Myocyte (in vitro differentiated cells): ENCODE data around the gene ECI1. TPM values are rescaled to one million over a fixed set of nuclear protein-coding genes. Genes with fewer than 3 reads are reported as not detected.

ENCODE experiments used
- DNase-seq: peaks from one replicate; pipeline ENCODE4 v3.0.0-alpha.2; 2012; ENCODE audit warnings: low read depth
- polyA plus RNA-seq: library from polyadenylated mRNA; unstranded; fragments of >200 nt; gene quantifications from one replicate; pipeline ENCODE4 v1.2.1, GENCODE V29; 2012; ENCODE audit warnings: missing spikeins
- total RNA-seq: library from RNA; depleted of rRNA; stranded (reverse); fragments of >200 nt; gene quantifications from 2 replicates; pipeline ENCODE4 v1.2.3, GENCODE V29; 2014

The ECI1 gene, protein sequence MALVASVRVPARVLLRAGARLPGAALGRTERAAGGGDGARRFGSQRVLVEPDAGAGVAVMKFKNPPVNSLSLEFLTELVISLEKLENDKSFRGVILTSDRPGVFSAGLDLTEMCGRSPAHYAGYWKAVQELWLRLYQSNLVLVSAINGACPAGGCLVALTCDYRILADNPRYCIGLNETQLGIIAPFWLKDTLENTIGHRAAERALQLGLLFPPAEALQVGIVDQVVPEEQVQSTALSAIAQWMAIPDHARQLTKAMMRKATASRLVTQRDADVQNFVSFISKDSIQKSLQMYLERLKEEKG
- total RNA-seq = 39.6 and 46.4 TPM in 2 replicates
- polyA plus RNA-seq = 38.1 TPM

DNA sequence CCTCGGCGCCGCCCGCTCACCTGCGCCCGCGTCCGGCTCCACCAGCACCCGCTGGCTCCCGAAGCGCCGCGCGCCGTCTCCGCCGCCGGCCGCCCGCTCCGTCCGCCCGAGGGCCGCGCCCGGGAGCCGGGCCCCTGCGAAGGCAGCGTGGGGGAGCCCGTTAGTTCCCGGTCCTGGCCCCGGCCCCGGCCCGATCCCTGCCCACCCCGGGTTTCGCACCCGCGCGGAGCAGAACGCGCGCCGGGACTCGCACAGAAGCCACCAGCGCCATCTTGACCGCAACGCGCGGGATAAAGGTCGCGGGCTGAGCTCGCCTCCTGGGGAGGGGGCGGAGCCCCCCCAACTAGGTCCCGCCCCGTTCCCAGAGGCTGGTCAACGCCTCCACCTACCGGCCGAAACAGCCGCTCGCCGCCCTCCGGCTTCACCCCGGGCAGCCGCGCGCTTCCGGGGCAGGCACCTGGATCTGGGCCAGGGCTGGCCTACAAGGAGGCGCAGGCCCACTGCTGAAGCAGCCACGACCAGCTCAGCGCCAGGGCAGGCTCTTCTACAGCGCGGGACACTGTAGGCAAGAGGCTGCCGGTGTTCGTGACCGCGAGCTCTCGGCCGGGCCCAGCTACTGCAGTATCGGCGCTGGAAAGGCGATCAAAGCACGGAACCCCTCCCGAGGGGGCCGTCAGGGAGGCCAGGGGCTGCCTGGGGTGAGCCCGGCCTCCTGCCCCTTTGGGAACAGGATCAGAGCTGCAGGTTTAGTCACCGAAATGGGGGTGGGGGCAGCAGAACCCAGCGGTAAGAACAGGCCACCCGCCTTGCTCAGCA is at the start of gene ECI1:
TSS of gene ECI1 (minus strand) at position 292 of the 816 bp plus-strand sequence. CDS start at position 271, 21 bp downstream.
- DNase-seq = peak; percentile 95

DNA sequence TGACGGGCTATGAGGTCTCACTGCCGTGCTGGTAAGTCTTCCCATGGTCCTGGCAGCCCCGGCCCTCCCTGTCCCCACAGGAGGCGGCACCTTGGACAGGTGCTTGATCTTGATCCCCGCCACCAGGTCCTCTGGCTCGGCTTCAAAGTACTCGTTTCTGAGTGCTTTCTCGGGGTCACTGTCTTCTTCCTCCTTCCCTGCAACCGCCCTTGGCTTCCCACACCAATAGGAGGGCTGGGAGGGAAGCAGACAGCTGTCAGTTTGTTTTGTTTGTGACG is 48.5 kb upstream of the ECI1 start:
- DNase-seq = no peak

GRCh38 chr16:2299121-2299914 is 47.9 kb upstream of the ECI1 start:
- no peak for DNase-seq

DNA sequence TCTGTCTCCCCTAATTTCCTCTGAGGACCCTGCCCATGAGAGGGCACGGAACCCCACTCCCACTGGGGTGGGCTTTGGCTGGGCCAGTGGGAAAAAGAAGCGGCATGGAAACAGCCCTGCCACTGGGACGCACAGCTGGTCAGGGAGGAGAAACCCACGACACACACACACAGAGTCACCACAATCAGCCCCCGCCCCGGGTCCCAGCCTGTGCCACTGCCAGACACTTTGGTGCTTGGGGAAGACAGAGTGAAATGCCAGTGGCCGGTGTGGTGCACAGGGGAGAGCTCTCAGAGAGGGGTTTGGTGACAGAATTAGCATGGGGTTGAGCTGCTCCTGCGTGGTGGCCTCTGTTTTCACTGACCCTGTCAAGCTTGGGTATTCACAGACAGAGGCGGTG is 47.2 kb upstream of the ECI1 start:
- no peak for DNase-seq

DNA sequence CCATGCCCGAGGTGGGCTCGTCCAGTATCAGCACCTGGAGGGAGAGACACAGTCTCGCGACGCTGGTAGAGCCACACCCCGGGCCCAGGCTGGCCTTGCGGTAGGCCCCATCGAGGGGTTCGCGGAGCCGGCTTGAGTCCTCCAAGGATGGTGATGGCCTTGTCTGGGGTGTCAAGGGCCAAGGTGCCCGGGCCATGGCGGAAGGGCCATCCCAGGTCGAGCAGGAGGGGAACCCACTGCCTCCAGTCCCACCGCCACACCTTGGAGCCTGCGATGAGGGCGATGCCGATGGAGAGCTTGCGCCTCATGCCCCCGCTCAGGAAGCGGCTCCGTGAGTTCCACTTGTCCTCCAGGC is 46.1 kb upstream of the ECI1 start:
- DNase-seq = no peak

DNA sequence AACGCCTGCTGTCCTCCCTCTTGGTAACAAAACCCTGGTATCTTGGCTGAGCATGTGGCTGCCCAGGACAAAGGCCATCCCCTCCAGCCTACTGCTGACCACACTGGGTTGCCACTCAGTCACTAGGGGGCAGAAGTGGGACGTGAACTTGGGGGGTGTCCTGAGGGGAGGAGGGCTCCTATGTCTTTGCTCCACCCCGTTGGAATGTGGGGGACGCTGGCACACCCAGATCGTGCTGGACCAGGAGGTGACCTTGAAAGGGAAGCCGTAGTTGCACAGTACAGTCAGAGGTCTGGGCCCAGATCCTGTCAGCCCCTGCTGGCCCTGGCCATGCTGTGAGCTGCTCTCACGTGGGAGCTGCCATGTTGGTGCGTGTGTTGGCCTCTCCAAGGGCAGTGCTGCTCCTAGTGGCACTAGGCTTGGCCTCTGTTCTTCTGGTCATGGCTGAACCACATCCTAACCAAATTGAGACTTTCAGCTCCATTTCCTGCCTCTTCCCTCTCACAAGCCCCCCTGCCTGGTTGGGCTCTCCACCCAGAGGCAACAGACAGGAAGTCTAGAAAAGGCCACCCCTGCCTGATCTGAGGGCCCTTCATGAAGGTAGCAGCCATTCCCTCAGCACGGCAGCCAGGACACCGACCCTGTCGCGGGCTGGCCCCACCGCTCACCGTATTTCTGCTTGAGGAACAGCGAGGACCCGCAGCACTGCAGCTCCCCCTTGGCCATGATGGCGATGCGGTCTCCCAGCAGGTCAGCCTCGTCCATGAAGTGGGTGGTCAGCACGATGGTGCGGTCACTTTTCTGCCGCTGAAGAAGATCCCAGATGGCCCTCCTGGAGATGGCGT is 45.5 kb upstream of the ECI1 start:
- DNase-seq = peak; percentile 62

DNA sequence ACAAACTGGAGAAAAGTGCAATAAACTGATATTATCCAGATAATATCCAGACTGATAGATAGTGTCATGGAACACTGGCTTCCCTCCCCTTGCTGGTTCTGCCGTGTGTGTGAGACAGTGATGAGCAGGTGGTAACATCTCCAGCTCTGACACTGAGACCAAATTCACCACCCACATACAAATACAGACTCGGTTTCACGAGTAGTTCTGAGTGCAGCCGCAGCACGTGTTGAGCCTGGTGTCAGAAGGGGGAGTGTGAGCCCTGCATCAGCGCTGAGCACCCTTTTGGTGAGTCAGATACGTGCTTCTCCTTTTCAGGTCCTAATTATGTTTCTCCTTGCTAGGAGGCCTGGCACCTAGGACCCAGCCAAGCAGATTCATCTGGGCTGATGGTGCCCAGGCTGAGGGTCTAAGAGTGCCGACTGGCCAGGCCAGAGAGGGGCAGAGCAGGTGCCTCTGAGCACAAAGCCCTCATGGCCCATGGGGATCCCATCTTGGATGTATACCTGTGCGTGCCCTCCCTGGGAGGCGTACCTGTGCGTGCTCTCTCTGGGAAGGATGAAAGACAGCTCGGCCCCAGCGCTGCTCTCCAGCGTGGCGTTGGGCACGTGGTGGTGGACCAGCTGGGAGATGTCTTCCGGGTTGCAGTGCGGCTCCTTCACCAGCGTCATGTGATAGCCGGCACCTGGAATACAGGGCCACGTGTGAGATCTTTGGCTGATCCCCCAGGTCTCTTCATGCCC is 43.8 kb upstream of the ECI1 start:
- no peak for DNase-seq

GRCh38 chr16:2292221-2292620 is 40.8 kb upstream of the ECI1 start:
- no peak for DNase-seq

DNA sequence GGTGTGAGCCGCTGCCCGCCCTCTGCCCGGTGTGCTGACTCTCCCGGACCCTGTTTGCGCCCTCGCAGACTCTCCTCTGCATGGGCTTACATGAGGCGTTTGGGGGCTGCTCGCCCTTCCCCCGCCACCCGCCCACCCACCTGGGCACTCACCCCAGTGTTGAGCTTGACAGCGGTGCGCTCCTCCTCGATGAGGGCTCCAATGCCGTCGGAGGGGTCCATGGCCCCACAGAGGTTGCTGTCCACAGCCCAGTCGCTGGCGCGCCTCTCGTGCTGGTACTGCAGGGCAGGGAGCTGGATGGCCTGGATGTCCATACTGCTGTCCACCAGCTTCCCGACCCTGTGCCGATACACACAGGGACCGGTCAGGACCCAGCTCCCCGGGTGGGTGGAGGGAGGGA is 37.9 kb upstream of the ECI1 start:
- DNase-seq = no peak

DNA sequence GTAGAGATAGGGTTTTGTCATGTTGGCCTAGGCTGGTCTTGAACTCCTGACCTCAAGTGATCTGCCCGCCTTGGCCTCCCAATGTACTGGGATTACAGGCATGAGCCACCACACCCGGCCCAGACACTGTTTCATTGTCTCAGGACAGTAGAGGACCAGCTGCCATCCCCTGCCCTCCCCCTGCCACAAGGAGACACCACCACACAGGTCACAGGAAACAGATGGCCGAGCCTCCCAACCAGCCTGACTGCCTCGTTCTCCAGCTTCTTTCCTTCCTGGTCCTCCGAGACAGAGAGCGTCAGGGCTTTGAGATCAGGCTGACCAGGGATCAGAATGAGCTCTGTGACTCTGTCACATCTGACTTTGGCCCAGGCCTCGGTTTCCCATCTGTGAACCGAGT is 37.3 kb upstream of the ECI1 start:
- no peak for DNase-seq

- no peak for DNase-seq
Observed at GRCh38 chr16:2287916-2288547, 36.6 kb upstream of the ECI1 start.

- no peak for DNase-seq
Observed at GRCh38 chr16:2286550-2286949, 35.2 kb upstream of the ECI1 start.

GRCh38 chr16:2285731-2286191 is 34.4 kb upstream of the ECI1 start:
- DNase-seq = no peak

DNA sequence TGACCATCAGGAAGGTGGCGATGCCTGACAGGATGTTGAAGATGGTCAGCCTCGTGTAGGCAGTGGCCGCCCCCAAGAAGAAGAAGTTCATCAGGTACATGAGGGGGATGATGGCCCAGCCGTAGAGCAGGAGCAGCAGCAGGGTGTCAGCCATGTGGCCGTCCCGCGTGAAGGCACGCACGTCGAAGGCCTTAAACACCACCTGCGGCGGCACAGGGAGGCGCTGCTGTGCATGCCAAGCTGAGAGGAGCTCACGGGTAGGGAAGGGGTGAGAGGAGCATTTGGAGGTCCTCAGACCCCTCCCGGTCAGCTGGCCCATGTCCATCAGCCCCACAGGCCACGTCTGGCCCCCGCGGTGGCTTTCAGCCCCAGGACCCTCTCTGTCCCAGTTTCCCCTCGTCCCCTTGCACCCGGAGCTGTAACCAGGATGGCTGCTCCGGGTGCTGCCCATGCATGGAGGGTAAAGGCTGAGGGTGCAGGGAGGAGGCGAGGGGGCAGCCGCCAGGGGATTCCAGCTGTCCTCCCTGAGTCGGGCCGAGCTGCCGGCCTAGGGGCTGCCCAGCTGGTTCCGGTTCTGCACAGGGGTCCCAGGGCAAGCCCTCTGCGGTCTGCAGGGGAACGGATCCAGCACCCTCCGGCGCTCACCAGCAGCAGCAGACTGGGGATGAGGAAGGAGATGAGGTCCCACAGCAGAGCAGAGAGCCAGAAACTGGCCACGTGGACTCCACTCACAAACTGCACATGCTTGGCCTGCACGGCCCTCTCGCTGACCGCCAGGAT is 33.6 kb upstream of the ECI1 start:
- no peak for DNase-seq

DNA sequence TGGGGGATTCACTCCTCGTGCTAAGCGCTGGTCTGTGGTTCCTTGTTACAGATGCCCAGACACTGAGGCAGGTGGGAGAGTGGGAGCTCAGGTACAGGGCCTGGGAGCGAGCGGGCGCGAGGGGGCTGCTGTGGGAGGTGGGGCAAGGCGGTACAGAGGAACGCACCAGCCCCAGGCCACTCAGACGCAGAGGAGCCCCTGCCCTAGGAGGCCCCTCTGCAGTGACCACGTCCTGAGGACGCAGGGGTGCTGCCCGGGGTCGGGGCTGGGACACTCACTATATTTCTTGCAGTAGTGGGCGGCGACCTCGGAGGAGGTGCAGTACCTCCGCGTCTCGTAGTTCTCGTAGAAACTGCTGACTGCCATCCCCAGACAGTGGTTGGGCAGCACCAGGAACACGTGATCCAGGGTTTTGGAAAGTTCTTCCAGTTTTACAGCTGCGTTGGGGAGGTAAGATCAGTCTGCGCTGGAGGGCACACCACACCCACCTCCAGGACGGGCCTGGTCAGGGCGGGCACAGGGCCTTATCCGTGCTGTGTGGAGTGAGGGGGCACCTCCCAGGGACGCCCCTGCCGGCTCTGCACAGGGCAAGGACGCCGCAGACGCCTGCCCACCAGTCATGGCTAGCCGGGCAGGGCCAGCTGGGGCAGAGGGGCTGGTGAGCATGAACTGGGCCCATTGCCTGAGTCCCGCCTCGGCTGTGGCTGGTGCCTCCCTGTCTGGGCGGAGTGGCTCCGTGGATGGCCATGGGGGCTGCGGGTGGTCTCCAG is 32.8 kb upstream of the ECI1 start:
- no peak for DNase-seq

DNA sequence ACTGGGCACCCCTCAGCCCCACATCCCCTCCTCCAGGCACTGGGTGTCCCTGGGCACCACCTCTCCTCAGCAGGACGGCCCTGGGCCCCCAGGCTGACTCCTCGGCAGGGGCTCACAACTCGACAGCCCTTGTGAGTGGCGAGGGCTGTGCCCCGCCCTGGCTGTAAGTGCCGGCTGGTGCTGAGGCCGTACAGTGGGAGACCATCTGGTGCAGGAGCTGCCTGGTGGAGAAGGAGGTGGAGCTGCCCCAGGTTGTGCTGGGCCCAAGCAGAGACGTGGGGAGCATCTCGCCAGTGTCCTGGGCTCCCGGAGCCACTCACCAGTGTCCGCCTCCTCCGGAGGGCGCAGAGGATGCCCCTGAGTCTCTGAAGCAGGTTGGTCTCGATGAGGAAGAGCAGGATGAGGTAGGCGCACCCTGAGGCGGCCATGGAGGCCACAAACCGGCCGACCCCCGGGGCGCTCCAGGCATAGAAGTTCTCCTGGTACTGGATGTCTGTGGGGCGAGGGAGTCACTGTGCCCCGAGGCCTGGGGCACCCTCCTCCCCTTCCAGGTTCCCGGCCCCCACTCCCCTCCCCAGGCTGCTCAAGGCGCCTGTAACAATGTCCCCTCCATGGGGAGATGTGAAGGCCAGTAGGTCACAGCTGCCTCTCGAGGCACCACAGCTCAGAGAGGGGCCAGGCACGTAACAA is 31.6 kb upstream of the ECI1 start:
- no peak for DNase-seq

DNA sequence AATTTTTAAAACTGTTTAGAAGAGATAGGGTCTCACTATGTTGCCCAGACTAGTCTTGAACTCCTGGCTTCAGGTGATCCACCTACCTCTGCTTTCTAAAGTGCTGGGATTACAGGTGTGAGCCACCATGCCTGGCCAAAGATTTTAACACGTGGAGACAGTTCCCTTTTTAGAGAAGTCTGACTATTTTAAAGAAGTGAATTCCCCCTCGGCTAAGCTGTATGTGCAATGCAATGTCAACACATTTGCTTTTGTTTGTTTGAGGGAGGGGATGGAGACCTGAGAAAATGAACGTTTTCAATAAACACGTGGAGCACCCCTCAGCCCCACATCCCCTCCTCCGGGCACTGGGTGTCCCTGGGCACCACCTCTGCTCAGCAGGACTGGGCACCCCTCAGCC is 30.9 kb upstream of the ECI1 start:
- no peak for DNase-seq
